Measurements from ENCODE around the gene ATG5.

Gene ATG5

DNA sequence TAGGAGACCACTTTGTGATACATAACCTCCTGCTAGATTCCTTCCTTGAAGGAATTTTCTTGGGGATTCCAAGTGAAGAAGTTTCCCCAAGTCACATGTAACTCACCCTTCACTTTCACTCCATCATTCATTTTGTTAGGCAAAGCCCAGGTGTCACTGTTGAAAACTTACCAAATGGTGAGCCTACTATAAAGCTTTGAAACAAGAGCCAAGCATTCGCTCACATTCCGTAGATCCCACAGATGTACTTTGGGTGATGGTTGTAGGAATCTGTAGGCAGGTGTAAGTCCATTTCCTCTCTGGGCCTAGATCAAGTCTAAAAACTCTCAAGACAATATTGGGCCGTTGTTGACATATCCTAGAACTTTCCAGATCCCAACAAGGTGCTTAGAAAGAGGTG is 165.4 kb downstream of the ATG5 start:
- H3K9ac ChIP-seq (ENCODE audit: low read length), result no peak overlapping the region
- no peaks in the 10 kb centered on the region for H4K20me1 ChIP-seq (ENCODE audit: insufficient read depth, low read length)
- H3K4me3 ChIP-seq (ENCODE audit: low read length), result no peak overlapping the region
- no peak overlapping the region for H2AFZ ChIP-seq (ENCODE audit: low read depth, low read length)
- peaks cover 64% of the 10 kb centered on the region for H3K4me1 ChIP-seq (ENCODE audit: low read length)
- no peaks in the 10 kb centered on the region for H3K79me2 ChIP-seq (ENCODE audit: low read length)
- H3K9me3 ChIP-seq (ENCODE audit: insufficient read depth, low read length), result no peaks in the 10 kb centered on the region
- H3K36me3 ChIP-seq (replicated peaks; ENCODE audit: low read depth, low read length), result no peaks in the 10 kb centered on the region
- H3K27me3 ChIP-seq (ENCODE audit: low read depth, low read length), result no peaks in the 10 kb centered on the region
- TF ChIP-seq, protein P1, sequence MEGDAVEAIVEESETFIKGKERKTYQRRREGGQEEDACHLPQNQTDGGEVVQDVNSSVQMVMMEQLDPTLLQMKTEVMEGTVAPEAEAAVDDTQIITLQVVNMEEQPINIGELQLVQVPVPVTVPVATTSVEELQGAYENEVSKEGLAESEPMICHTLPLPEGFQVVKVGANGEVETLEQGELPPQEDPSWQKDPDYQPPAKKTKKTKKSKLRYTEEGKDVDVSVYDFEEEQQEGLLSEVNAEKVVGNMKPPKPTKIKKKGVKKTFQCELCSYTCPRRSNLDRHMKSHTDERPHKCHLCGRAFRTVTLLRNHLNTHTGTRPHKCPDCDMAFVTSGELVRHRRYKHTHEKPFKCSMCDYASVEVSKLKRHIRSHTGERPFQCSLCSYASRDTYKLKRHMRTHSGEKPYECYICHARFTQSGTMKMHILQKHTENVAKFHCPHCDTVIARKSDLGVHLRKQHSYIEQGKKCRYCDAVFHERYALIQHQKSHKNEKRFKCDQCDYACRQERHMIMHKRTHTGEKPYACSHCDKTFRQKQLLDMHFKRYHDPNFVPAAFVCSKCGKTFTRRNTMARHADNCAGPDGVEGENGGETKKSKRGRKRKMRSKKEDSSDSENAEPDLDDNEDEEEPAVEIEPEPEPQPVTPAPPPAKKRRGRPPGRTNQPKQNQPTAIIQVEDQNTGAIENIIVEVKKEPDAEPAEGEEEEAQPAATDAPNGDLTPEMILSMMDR (IDR thresholded peaks at IDR 0.05; ENCODE audit: low read depth, low read length), result no peak
- TF ChIP-seq EZH2phosphoT487 (IDR thresholded peaks at IDR 0.05; ENCODE audit: low read depth), result no peak
- no peak overlapping the region for H3K4me2 ChIP-seq (ENCODE audit: low read length)
- H3K27ac ChIP-seq (ENCODE audit: low read length), result no peak overlapping the region

DNA sequence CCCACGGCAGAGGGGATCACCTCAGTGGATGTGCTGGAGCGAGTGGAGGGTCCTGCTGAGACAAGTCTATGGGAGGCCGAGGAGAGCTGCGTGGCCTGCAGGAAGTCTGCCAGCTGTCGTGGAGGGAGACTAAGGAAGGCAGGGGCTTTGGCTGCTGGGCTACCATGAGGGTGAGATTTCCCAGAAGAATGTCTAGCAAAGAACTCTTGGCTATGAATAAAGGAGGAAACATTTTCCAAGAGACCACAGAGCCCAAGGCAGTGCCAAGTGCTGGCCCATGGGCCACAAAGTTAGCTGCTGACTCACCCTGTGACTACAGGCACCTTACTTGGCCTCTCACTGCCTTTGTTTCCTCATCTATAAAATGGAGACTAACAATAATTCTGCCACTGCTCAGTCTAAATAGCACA is 166.0 kb downstream of the ATG5 start:
- no peak for TF ChIP-seq EZH2phosphoT487 (IDR thresholded peaks at IDR 0.05; ENCODE audit: low read depth)
- TF ChIP-seq, protein P1 (IDR thresholded peaks at IDR 0.05; ENCODE audit: low read depth, low read length), result no peak
- Histone ChIP-seq H2AFZ (ENCODE audit: low read depth, low read length) (no peak overlapping the region), H3K27ac (ENCODE audit: low read length) (no peak overlapping the region), H3K27me3 (ENCODE audit: low read depth, low read length) (no peaks in the 10 kb centered on the region), H3K9ac (ENCODE audit: low read length) (no peak overlapping the region), H3K36me3 (replicated peaks; ENCODE audit: low read depth, low read length) (no peaks in the 10 kb centered on the region), H4K20me1 (ENCODE audit: insufficient read depth, low read length) (no peaks in the 10 kb centered on the region), H3K79me2 (ENCODE audit: low read length) (no peaks in the 10 kb centered on the region), H3K4me3 (ENCODE audit: low read length) (no peak overlapping the region), H3K4me1 (ENCODE audit: low read length) (peaks cover 62% of the 10 kb centered on the region), H3K4me2 (ENCODE audit: low read length) (no peak overlapping the region), H3K9me3 (ENCODE audit: insufficient read depth, low read length) (no peaks in the 10 kb centered on the region)

DNA sequence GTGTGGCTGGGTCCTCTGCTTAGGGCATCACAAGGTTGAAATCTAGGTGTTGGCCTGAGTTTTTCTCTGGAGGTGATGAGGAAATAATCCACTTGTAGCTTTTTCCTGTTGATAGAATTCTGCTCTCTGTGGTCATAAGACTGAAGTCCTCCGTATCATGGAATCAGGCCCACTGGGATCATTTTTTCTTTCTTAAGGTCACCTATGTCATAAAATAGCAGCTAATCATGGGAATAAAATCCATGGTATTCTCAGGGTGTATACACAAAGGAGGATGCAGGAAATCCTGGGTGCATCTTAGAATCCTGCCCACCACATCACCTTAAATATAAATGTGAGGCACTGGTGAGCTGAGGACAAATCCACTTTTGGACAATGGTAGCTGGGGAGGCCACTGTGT is 166.7 kb downstream of the ATG5 start:
- Histone ChIP-seq H3K36me3 (replicated peaks; ENCODE audit: low read depth, low read length) (no peaks in the 10 kb centered on the region), H4K20me1 (ENCODE audit: insufficient read depth, low read length) (no peaks in the 10 kb centered on the region), H3K27ac (ENCODE audit: low read length) (no peak overlapping the region), H3K27me3 (ENCODE audit: low read depth, low read length) (no peaks in the 10 kb centered on the region), H3K9me3 (ENCODE audit: insufficient read depth, low read length) (no peaks in the 10 kb centered on the region), H3K4me2 (ENCODE audit: low read length) (no peak overlapping the region), H3K79me2 (ENCODE audit: low read length) (no peaks in the 10 kb centered on the region), H2AFZ (ENCODE audit: low read depth, low read length) (no peak overlapping the region), H3K4me1 (ENCODE audit: low read length) (peaks cover 57% of the 10 kb centered on the region), H3K9ac (ENCODE audit: low read length) (no peak overlapping the region), H3K4me3 (ENCODE audit: low read length) (no peak overlapping the region)
- no peak for TF ChIP-seq EZH2phosphoT487 (IDR thresholded peaks at IDR 0.05; ENCODE audit: low read depth)
- TF ChIP-seq, protein P1 (IDR thresholded peaks at IDR 0.05; ENCODE audit: low read depth, low read length), result no peak

DNA sequence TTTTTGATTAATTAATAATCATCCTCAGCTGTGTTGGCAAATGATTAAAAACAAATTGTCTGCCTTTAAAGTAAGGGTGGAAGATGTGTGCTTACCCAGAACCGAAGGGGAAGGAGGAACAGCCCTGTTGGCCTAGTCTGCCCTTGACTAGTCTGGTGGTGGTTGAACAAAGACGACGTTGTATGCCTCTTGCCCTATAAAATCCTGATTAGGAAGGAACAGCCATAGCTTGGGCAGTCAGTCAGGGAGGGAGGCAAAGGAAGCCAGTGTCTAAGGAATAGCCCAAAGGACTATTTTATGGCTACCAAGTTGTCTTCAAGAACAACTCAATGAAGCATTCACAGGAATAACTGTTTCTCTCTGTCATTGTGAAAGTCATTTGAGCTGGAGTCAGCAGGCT is 168.7 kb downstream of the ATG5 start:
- Histone ChIP-seq H2AFZ (ENCODE audit: low read depth, low read length) (no peak overlapping the region), H3K4me3 (ENCODE audit: low read length) (no peak overlapping the region), H3K9ac (ENCODE audit: low read length) (no peak overlapping the region), H3K27ac (ENCODE audit: low read length) (no peak overlapping the region), H3K9me3 (ENCODE audit: insufficient read depth, low read length) (no peaks in the 10 kb centered on the region), H4K20me1 (ENCODE audit: insufficient read depth, low read length) (no peaks in the 10 kb centered on the region), H3K36me3 (replicated peaks; ENCODE audit: low read depth, low read length) (no peaks in the 10 kb centered on the region), H3K27me3 (ENCODE audit: low read depth, low read length) (no peaks in the 10 kb centered on the region), H3K4me2 (ENCODE audit: low read length) (peak overlapping the region; percentile 11; the same call in 1 of the 2 replicates), H3K4me1 (ENCODE audit: low read length) (peaks cover 47% of the 10 kb centered on the region), H3K79me2 (ENCODE audit: low read length) (no peaks in the 10 kb centered on the region)
- TF ChIP-seq, protein P1 (IDR thresholded peaks at IDR 0.05; ENCODE audit: low read depth, low read length), result no peak
- TF ChIP-seq EZH2phosphoT487 (IDR thresholded peaks at IDR 0.05; ENCODE audit: low read depth), result no peak
